Hematopoietic multipotent progenitor cell treated with erythropoietin and hydrocortisone succinate and interleukin-3 and kit ligand, for 8 days (in vitro differentiated cells): ENCODE results near the gene WFDC1.
A peak's percentile ranks its signal among the peaks of the same experiment; 100 is the strongest.

Source experiments
- DNase-seq: peaks from one replicate; pipeline ENCODE4 v3.0.0-alpha.2; 2015

WFDC1 gene

DNA sequence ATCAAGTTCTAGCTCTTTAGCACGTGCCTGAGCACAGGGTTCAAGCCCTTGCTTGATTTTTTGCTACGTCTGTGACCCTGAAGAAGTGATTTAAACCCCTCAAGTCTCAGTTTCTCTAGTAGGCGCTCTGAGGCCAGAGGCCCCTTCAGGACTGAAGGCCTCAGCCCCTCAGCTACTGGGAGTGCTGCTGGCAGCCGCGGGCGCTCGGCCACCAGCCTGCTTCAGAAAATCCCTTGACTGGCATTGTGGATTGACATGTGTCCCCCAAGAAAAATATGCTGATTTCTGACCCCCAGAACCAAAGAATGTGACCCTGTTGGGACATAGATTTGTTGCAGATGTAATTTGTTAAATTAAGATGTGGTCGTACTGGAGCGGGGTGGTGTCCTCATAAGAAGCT, 20.2 kb upstream of the WFDC1 start:
- no peak for DNase-seq

DNA sequence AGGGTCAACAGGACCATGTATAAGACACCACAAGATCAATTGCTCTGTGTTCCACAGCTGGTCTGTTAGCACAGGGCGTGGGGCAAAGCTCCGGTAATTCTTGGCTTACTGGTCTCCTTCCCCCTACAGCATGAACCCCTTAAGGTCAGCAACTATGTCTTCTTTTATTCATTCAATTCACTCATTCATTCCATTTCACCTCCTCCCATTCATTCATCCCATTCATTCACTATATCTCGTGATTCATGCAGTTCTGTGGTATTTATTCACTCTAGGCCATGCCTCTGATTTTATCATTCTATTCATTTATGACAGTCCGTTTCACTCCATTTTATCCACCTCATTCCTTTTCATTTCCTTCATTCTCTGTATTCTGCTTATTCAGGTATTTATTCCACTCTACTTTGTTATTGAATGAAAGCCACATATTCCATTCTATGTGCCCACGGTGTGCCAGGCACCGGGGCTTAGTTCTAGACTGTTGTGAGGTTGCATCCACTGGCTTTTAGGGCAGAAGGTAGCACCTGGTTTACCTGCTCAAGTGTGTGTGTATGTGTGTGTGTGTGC, 19.0 kb upstream of the WFDC1 start:
- DNase-seq = no peak

DNA sequence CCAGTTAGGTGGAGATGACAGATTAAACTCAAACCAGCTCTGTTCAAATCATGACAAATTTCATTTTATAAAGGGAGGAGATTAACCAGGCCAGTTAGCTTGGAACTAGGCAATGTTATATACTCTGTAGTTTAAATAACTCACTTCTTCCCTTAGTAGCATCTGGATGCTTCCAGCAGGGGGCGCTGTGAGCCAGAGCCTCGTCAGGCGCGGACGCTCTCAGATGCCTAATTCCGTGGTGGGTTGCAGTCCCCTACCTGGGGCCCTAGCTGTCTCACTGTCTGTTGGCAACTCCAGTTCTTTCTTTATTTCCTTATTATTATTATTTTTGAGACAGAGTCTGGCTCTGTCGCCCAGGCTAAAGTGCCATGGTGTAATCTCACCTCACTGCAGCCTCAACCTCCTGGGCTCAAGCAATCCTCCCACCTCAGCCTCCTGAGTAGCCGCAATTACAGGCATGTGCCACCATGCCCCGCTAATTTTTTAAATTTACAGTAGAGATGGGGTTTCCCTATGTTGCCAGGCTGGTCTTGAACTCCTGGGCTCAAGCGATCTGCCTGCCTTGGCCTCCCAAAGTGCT, 17.3 kb upstream of the WFDC1 start:
- DNase-seq = peak; percentile 54

DNA sequence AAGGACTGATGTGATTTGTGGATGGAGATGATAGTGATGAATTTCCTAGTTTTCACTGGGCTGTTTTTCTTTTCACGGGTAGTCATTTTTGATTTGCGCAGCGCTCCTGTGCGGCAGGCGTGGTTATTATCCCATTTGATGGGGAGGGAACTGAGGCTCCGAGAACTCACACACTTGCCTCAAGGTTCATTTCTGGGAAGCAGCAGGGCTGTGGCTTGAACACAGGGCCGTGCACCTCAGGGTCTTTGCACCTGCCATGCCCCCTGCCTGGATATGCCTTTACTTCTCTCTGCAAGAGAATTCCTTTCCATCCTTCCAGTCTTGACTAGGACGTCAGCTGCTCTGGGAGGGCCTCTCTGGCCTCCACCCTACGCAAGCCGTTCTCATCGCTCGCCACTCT, 16.3 kb upstream of the WFDC1 start:
- DNase-seq = no peak

DNA sequence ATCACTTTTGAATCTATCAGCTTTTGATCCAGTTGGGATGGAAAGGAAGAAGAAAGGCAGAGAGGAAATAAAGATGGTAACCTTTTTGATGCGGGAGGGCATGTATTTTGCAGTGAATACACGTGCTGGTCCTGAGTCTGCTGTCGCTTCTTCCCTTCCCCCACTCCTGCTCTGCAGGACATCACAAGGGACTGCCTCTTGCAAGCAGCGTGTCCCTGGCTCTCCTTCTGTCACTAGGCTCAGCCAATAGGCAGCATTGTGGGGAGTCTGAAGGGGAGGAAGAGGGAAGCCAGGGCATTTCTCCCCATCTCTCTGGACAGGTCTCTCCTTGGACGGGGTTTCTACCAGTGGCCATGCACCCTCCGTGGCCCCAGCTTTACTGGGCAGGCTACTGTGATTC, 15.7 kb upstream of the WFDC1 start:
- no peak for DNase-seq

DNA sequence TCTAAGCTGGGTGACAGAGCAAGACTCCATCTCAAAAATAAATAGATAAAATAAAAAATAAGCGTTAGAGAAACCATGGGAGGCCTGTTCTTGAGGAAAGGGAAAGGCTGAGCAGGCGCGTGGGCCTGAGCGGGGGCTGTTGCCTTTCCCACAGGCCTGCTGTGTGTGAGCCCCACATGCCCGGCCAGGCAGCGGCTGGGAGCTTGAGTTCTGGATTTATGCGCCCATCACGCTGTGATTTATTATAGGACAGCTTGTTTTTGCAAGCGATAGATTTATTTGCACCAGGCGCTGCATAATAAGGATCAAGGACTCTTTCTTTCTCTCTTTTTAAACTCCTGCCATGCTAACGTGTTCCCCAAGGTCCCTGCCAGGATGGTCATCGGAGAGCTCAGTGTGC, 14.8 kb upstream of the WFDC1 start:
- DNase-seq = no peak

DNA sequence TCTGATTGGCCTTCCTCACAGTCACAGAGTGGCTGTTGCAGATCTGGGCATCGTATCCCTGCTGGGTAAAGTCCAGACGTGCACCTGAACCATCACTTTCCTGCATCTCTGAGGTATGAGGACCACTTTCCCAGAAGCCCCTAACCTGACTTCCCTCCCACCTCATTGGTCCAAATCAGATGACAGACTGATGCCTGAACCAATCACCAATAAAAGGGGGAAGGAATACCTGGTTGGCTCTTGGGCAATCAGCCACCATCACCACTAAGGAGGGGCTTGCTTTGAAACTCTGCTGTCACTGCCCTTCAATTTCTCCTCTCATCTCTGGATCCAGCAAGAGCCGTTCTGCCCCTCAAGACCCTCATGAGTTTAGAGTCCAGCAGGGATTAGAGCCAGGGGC, 13.6 kb upstream of the WFDC1 start:
- peak; percentile 35 for DNase-seq

DNA sequence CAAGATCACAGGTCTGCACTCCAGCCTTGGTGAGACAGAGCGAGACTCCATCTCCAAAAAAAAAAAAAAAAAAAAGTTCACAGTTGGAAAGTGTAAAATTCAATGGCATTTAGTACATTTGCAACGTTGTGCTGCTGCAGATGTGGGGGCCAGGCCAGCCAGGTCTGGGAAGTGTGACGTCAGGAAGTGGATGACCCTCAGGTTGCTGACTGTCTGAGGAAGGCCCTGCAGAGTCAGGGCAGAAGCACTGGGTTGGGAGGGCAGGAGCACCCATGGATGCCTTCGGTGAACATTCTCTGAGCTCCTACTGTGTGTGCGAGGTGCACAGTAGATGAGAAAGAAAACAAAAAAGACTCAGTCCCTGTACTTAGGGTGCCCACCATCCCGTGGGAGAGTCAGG, 12.1 kb upstream of the WFDC1 start:
- DNase-seq = no peak

DNA sequence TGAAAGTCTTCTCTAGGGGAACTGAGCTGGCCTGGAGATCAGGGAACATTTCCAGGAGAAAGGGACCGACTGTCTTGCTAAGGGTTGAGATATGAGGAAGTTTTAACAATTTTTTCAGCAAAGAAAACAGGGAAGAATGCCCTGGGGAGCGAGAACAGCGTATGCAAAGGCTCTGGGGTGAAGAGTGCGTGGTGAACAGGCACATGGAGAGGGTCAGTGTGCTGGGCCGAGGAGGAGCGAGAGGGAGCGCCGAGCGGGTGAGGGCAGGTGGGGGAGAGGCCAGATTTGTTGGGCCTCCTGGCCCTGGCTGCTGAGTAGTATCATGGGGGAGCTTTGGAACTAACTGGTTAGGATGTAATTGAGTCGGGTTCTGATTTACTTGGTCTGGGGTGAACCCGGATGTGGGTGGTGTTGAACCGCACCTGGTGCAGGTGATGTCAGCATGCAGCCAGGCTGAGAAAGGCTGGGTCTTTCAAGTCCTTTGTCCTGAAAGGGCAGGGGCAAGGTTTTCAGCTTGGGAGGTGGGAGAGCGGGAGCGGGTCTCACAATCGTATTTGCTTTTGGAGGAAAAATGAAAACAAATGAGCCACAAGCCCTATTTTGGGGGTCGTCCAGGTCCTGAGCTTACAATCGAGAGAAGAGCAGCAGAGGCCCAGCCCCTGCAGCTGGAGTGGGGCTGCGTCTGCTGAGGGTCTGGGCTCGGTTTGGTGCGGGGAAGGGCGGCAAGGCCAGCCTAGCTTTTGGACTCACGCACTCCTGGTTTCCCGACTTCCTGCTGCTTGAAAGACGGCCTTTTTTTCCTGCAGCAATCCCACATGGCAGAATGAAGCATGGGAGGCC, 11.1 kb upstream of the WFDC1 start:
- no peak for DNase-seq

DNA sequence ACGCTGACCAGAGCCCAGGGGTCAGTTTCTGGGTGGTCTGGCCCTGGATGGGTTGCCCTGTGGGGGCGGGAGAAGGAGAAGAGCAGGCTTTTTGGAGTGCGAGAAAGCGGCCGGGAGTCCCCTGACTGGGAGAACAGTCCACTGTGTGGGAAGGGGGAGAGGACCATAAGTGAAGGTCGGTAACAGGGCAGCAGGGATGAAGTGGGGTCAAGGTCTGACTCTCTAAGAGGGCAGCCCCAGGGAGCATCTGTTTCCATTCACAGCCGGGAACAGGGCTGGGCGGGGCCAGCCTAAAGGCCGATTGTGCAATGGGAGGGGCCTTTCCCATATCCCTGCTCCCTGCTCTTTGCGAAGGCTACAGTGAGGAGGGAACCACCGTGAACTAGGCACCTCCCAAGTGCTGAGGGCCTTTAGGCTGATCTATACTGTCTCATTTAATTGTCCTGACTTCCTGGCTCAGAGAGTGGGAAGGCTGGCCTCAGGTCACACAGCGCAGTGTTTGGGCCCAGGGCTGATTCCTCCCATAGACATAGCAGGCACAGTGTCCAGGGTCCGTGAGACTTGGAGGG, 10.4 kb upstream of the WFDC1 start:
- DNase-seq = no peak

DNA sequence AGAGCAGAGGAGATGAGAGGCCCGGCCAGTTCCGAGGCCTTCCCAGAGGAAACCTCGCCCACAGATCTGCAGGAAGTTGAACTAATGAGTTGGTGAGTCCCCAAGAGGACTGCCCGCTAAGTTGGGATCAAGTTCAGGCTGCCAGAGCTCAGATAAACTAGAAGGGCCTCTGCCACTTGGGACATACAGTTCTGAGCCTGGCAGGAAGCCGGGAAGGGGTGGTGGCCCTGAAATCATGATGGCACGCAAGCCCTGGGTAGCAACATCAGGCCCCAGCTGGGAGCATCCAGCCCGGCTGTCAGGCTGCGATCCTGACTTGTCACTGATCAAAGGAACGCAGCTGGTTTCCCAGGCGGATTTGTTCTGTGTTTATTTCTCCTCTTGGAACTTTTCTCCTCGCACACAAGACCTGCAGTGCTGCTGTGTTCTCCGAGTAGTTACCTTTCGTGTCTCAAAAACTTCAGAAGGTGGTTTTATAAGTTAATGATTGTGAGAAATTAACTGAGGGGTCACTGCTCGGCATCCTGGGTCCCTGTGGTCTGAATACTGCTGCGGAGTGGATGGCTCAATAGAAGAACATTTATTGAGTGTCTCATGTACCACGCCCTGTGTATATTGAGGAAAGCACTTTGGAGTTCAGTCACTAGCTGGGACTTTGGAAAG, 8.0 kb upstream of the WFDC1 start:
- DNase-seq = peak; percentile 16

DNA sequence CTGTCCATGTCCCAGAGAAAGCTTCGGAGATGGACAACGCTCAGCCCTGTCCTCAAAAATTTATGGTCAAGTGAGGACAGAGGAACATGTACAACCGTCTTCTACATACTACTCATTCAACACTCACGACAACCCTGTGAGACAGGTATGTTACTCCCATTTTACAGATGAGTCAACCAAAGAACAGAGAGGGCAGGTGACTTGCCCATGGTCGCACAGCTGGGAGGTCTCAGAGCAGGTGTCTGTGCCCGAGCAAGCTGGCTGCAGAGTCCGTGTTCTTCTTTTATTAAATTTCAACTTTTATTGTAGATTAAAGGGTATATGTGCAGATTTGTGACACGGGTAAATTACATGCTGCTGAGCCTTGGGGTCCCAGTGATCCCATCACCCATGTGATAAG, 5.8 kb upstream of the WFDC1 start:
- DNase-seq = no peak

DNA sequence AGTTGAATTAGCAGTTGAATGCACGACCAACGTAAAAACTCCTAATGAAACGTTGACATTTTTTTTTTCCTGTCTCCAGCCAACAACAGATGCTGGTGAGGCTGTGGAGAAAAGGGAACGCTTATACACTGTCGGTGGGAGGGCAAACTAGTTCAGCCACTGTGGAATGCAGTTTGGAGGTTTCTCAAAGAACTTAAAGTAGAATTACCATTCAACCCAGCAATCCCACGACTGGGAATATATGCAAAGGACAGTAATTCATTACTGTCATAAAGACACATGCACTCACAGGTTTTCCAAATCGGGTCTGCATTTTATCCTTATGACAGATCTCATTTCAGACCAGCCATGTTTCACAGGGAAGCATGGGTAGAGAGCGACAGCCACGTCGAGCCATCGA, 3.5 kb upstream of the WFDC1 start:
- no peak for DNase-seq

DNA sequence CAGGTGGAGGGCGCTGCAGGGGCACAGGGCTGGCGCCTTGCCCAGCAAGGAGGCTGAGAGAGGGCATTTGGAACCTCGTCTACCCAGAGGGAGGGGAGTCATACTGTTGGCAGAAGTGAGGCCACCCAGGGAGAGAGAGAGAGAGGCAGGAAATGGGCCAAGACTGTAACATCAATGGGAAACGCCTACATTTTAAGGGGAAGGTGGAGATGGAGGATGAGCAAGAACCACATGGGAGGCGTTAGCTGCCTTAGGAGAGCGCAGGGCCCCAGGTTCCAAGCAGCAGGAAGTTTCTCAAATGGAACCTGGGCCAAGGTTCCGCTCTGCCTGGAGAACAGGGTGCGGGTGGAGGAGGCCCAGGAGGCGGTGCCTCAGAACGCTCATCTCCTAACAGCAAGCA, 2.7 kb upstream of the WFDC1 start:
- no peak for DNase-seq

DNA sequence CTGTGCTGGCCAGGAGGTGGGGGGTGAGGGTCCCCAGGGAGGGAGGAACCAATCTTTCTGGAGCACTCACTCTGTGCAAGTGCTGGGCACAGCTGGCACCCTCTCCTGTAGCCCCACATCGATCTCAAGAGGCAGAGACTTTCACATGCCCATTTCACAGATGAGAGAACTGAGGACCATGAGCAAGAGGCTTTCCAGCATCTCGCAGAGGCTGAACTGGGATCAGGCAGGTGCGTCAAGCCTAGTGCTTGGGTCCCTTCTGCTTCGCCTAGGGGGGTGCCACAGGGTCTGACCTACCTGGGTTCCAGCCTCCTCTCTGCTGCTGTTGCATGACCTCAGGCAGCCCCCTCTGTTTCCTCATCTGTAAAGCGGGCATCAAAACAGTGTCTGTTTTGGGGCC, 1.3 kb upstream of the WFDC1 start:
- DNase-seq = no peak

DNA sequence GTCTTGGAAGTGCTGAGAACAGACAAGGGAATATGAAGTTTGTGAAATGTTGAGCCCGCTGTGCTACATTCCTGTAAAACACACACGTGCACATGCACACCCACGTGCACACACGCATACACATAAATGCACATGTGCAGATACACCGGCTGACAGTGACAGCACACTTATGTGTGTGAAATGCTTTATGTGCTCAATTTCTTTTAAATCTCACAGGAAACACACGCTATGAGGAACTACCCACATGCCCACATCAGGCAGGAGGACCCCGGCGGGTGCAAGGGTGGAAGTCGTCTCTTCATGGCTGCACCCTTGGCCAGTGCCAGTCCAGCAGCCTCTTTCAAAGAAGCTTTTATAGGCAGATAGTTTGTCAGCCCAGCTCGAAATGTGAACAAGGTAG, 561 bp upstream of the WFDC1 start:
- no peak for DNase-seq

DNA sequence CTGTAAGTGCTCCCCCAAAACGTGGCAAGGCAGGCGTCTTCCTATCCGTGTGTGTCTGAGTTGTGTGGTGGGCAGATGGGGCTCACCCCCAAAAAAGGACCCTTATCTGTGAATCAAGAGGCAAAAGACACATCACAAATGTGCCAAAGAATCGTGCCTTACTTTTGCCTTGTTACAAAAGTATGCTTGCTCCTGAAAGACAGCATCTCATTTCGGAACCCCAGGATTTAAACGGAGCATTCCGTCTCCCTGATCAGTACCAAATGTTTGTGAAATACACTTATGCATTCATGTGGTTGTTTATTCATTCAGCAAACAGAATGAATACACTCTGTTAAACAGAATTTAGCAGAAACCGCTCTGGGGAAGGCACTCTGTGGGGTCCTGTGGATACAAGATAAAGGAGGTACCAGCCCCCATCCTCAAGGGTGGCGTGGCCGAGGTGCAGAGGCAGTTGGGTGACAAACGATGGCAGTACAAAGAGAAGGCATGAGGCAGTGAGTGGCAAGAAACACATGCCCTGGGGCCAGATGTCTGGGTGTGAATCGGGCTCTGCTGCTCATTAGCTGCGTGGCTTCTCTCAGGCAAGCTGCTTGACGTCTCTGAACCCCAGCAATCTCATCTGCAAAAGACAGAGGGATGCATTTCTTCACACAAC, 654 bp downstream of the WFDC1 start:
- no peak for DNase-seq

DNA sequence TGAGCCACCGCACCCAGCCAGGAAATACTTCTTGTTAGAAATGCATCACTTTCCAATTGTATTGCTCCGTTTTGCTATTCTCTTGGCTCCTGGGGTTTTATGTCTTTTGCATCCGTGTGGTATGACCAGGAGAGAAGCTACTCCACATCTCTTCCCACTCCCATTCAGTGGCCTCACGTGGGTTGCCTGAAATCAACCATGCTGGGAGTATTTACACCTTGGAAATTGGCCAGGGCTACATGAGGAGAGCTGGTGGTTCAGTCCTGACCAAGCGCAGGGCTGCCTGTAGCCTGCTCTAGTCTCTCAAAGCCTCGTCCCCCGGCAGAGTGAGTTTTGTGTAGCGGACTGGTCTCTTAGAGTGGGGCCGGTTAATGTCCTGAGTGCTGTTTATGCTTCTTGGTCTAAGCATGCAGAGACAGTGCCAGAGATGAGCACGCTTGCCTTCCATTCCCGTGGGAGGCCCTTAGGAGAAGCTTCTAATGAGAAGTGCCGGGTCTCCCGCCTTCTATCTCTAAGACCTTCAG, 3.8 kb downstream of the WFDC1 start:
- DNase-seq = no peak

DNA sequence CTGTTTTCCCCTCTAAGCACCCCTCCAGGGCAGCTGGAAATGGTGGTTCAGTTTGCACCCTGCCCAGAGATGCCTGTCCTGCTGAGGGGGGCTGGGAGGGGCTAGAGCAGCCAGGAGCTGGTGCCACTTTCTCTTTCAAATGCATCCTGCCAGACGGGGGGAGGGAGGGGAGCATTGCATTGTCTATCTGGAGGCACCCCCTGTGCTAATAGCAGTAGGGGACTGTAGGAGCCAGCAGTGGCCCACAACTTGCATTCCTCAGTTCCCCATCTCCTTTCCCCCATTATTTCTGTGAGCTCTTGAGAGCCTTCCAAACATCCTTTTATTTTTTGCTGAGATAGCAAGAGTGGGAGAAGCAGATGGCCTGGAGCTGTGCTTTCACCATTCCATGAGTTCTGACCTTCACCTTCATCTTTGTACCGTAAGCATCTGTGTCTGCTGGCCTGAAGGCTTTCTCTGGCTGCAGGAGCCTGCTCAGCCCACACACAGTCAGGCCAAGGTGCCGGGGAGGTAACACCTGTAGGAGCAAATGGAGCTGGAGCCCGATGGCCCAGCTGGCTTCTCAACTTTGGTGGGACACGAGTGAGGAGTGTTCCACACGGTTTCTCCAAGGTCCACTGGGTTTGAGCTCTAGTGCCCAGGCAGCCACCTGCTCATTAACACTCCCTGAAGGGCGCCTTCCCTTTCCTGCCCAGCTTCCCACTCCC, 5.2 kb downstream of the WFDC1 start:
- no peak for DNase-seq

DNA sequence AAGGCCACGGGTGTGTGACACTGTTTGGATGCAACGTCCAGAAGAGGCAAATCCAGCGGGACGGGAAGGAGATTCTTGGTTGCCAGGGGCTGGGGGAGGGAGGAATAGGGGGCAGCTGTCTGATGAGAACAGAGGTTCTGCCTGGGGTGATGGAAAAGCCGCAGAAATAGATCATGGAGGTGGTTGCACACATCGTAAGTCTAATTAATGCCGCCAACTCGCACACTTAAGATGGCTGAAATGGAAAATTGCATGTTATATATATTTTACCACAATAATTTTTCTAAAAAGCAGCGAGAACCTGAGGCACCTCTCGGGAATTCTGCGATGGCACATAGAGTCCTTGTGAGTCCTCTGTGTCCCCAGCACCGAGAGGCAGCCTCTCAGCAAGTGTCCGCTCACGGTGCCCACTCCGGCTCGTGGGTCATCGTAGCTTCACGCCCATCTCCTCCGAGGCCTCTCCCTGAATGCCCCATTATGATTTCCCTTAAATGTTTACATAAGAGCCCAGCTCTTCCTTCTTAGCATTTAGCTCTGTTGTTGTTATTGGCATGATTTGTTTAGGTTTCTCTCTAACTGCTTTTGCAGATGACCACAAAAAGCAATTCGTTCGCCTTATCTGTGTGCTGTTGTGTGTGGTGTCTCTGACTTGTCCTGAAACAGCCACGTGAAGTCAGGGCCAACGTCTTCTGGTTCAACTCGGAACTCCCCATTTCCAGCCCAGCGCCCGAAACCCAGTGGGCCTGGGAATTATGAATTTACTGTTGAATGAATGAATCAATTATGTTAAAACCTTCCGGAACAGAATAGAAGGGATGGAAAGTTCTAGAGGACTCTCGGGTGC, 7.7 kb downstream of the WFDC1 start:
- no peak for DNase-seq

DNA sequence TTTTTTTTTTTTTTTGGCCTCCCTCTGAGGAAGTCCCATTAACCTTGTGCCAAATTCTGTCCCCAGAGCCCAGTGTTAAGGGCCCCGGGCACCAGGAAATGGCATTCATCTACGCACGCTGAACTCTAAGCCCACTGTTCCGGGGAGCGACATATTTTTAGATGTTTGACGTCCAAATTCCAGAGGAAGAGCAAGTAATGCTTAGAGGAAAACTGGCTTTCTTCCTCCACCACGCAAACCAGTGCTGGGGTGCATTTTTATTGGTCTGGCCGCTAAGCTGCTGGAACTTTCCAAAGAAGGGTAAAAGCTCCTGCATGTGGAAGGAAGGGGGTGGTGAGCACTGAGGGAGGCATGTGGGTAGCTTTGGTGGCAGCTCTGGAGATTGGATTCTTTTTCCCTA, 8.3 kb downstream of the WFDC1 start:
- DNase-seq = no peak
